ELR (cell line): ENCODE data around the gene SESN3.
"Not testable (repeated sequence)": the region's sequence is repeated elsewhere in the genome, so short reads cannot be mapped to it uniquely, and the experiment has no call there.

Source experiments
- DNase-seq: peaks from one replicate; pipeline ENCODE4 v3.0.0-alpha.2; 2015; ENCODE audit warnings: low read depth

The SESN3 gene

GRCh38 chr11:95251896-95252295 is 20.9 kb upstream of the SESN3 start:
- not testable (repeated sequence) for DNase-seq

GRCh38 chr11:95248666-95249467 is 17.9 kb upstream of the SESN3 start:
- no peak for DNase-seq

- no peak for DNase-seq
These were observed 16.9 kb upstream of the SESN3 start for GRCh38 chr11:95247883-95248282.

GRCh38 chr11:95247127-95247684 is 16.2 kb upstream of the SESN3 start:
- DNase-seq: no peak

- DNase-seq: no peak
These were observed 14.6 kb upstream of the SESN3 start for GRCh38 chr11:95245581-95245980.

- peak; percentile 7 for DNase-seq
These were observed 14.0 kb upstream of the SESN3 start for GRCh38 chr11:95245038-95245437.

GRCh38 chr11:95243673-95244072 is 12.7 kb upstream of the SESN3 start:
- no peak for DNase-seq

- no peak for DNase-seq
These were observed 12.0 kb upstream of the SESN3 start for GRCh38 chr11:95242845-95243605.

GRCh38 chr11:95242091-95242844 is 11.3 kb upstream of the SESN3 start:
- DNase-seq: no peak

- no peak for DNase-seq
These were observed 10.7 kb upstream of the SESN3 start for GRCh38 chr11:95241681-95242081.

GRCh38 chr11:95239871-95240649 is 9.1 kb upstream of the SESN3 start:
- no peak for DNase-seq

- DNase-seq: no peak
These were observed 1.7 kb upstream of the SESN3 start for GRCh38 chr11:95232666-95233065.

GRCh38 chr11:95231881-95232605 is 1.0 kb upstream of the SESN3 start:
- no peak for DNase-seq

- no peak for DNase-seq
These were observed 234 bp downstream of the SESN3 start for GRCh38 chr11:95230810-95231126.

GRCh38 chr11:95229993-95230809 is 801 bp downstream of the SESN3 start:
- DNase-seq: peak; percentile 3

- DNase-seq: no peak
These were observed 1.6 kb downstream of the SESN3 start for GRCh38 chr11:95229199-95229992.

GRCh38 chr11:95228081-95228749 is 2.8 kb downstream of the SESN3 start:
- DNase-seq: no peak

GRCh38 chr11:95227060-95227459 is 3.9 kb downstream of the SESN3 start:
- not testable (repeated sequence) for DNase-seq

- DNase-seq: no peak
These were observed 8.2 kb downstream of the SESN3 start for GRCh38 chr11:95222817-95223216.
